HG03342 (cell line): ENCODE results near the gene SLPI.

Source experiments
- ATAC-seq: cut with Tn5 transposase; IDR thresholded peaks from one replicate; pipeline ENCODE4 v1.9.1; 2021; ENCODE audit warnings: mild to moderate bottlenecking, moderate library complexity; ENCODE audit not compliant: unreplicated experiment

The SLPI gene

DNA sequence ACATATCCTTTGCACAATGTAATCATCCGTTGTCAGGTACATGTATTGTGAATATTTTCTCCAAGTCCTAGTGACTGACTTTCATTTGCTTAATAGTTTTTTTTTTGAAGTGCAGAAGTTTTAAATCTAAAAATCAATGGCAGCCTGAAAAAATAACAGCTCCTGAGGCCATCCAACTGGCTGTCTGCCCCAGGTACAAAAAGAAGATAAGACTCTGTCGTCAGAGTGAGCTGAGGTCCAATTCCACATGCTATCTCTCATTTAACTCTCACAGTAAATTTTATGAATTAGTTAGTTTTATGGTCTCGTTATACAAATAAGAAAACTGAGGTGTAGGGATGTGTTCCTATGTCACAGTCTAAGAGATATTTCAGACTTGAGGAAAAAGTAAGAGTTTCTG lies 21.0 kb upstream of the SLPI start:
- ATAC-seq: no peak

DNA sequence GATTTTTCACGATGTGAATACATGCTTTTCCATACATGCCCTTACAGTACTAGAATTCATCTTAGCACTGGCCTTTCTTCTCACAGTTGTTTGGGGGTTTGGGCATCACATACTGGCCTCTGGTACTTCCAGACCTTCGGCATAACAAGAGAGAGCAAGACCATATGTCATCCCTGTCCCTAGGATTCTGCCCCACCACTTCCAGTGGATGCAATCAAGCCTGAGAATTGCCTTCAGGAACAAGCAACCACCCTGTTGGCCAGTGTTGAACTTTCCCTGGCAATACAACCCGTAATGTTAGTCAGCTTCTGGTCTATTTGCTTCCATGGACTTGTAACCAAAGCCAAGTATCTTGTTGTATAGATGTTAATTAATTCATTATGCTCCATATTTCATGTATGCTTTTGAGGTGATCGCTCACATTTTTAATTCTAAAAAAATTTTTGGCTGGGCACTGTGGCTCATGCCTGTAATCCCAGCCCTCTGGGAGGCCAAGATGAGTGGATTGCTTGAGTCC lies 15.4 kb upstream of the SLPI start:
- ATAC-seq: no peak

DNA sequence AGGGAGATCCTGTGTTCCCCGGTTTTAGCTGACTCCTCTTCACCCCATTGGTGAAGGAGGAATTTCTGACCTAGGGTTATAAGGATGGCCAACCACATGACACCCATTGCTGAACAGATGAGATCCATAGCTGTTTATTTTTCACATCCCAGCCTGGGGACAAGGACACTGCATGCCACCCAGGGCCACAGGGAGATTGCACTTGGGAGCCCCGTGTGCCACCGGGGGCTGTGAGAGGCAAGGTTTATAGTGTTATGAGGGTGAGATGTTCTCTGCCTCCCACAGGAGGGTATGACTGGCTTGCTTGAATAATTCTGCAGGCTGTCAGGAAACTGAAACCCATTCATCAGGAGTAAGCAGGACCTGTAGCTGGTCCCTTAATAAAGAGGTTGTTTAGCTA lies 14.7 kb upstream of the SLPI start:
- no peak for ATAC-seq

DNA sequence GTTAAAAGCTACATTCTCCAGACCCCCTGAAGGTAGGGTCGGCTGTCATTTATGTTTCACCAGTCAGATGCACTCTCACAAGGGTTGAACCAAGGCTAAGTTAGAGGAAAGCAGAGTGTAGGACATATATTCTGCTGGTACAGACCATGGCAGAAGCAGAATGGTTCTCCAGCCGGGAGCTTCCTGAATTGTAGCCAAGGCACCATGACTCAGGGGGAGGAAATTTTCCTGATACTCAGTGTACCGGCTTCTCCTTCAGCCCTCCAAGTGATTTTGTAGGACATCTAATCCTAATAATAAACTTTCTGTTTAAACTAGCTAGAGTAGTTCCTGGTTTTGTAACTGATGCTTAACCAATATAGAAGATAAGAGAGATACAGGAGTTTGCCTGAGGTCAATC lies 14.2 kb upstream of the SLPI start:
- ATAC-seq: no peak

DNA sequence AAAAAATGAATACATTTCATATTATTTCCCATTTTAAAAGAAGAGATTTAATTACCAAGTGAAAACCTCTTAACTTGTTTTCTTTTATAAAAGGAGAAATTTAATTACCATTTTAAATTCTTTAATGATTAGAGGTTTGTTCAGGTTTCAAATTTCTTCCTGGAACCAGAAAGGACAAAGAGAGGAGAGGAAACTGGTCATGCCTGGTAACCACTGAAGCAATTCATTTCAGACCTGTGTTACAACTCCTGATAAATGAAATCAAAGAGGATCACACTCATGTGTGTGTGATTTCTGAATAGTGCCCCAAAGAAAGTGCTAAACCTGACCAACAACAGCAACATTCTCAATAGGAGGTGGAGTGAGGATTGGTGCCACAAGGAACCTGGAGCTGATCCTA lies 12.6 kb upstream of the SLPI start:
- no peak for ATAC-seq

DNA sequence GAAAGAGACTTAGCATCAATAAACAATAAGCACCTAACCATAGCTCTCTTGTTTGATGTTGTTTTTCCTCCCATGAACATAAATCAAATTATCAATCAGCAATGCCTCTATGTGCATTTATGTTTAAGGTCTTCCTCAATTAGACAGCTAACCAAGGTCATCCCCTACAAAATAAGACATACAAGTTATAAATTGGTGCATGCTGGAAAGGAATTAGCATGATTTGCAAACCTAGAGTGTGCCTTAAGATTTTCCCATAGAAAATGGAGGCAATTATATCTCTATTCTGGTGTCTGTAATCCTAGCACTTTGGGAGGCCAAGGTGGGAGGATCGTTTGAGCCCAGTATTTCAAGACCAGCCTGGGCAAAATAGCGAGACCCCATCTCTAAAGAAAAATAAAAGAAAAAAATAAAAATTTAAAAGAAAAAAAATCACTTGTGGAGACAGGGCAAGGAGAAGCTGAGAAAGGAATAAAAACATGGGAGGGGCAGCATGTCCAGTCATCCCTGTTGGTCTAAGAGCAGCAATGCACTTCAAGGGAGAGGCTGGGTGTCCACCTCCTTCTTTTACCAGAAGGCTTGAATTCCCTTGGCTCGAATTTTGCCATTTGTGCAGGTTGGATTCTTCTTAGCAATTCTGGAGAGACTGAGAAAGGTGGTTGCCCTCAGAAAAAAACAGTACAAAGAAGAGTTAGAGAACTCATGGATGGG lies 9.3 kb upstream of the SLPI start:
- ATAC-seq: no peak

DNA sequence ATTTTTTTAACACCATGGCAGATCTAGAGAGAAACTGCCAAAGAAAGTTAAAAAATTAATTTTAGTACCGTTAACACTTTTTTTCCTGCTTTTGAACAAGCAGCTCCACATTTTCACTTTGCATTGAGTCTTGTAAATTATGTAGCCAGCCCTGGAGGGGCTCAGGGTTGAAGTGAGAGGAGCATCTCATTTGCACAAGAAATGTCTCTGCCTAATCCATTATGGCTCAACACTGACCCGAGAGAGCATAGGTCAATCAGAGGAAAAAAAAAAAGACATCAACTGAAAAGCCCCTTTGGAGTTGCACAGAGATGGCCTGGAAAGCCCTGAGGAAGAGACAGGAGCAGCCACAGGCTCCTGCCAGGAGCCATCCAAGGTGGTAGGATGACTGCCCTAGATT lies 4.3 kb upstream of the SLPI start:
- ATAC-seq: no peak

DNA sequence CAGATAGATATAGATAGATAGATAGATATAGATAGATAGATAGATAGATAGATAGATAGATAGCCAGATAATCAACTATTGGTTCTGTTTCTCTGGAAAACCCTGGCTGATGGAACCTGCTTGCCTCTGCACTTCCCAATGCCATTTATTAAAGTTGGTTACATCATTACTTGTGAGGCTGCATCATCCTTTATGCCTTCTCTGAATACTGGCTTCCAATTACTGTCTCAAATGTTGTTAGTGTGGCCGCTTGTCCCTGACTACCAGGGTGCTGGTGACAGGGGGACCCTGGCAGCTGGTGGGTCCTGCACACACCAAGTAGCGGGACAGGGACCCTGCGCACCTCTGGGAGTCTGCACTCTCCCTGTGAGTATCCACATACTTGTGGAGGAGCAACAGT lies 3.9 kb upstream of the SLPI start:
- no peak for ATAC-seq

DNA sequence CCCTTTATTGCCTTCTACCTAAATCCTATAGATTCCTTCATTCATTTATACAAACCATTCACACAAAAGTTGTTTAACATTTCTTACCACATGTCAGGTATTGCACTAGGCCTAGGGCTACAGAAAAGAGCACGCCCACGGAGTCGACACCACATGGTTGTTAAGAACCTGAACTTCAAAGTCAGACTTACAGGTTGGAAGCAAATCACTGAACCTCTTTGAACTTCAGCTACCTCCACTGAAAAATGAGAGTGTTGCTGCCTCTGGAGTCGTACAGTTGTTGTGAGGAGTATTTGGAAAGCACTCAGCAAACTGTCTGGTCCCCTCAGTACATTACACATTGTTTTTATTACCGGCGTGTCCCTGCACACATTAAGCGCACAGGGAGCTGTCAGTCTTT lies 3.3 kb upstream of the SLPI start:
- no peak for ATAC-seq

DNA sequence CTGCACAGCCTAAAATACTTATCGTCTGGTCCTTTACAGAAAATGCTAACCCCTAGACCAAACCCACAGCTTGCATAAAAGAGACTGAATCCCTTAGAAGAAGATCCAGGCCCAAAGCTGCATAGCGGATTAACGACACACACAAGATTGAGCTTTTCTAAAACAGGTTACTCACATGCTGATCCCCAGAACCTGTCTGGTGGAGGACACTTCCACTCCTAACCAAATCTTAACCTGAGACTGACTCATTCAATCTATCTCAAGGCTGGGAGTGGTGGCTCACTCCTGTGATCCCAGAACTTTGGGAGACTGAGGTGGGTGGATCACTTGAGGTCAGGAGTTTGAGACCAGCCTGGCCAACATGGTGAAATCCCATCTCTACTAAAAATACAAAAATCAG lies 2.8 kb upstream of the SLPI start:
- ATAC-seq: no peak

DNA sequence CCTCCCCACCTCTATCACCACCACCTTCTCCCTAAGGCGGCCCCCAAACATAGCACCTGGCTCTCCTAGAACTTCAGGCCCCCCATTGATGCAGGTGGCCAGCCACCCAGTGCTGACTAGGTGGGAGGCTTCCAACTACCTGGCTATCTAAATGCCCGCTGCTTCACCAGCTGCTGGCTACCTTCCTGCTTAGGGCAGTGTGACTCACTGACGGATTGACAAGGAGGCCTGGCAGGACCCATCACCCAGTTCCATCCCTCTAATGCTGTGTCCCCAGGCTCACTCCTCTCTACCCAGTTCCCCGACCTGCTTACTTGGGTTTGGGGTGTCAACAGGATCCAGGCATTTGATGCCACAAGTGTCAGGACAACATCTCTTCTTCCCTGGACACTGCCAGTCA lies 1.1 kb downstream of the SLPI start:
- no peak for ATAC-seq

DNA sequence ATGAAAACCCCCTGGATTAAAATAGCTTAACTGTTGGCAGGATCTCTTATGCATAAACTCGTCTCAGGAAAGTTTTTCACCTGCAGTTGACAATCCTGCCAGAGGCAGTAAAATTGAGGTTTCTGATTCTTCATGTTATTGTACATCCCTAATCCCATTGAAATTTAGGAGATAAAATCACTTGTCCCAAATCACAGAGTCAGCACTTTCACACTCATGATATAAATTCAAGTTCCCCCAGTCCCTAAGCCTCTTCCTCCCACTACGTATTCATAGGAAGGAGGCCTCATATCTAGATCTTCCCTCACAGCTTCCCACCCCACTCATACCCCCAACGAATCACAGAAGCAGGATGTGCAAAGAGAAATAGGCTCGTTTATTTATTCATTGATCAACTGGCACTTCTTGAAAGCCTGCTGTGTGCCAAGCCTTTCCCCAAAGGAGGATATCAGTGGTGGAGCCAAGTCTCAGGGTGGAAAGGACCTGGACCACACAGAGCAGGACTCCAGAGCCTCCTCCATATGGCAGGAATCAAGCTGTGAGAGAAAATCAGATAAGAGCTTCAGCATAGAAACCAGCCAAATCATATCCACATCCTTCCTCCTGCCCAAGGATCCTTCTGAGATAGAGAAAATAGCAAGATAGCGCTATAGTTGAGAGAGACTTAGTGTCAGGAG lies 2.3 kb downstream of the SLPI start:
- no peak for ATAC-seq

DNA sequence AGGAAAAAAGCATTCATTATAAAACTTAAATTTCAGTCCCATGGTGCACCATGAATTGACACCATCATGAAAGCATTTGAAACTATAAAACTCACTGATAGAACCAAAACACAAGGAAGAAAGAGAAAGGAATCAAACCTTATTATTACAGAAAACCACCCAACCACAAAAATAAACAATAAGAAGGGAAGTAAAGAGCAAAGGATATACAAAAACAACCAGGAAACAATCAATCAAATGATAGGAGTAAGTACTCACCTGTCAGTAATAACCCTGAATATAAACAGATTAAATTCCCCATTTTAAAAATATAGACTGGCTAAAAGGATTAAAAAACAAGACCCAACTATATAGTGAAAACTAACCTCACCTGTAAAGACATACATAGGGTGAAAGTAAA lies 5.8 kb downstream of the SLPI start:
- ATAC-seq: no peak

DNA sequence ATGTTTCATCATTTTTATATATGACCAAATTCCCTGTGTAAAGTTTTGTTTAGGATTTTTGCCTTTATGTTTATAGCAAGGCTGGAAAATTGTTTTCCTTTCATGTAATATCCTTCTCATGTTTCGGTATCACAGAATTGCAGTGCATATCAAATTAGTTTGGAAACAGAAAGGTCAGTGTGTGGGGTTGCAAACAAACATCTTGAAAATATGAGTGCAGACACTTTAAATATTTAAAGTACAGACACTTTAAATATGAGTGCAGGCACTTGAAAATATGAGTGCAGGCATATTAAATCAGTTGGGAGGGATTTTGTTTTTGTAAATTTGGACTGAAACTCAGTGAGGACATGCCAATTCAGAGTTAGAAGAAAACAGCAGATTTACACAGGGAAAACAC lies 6.5 kb downstream of the SLPI start:
- no peak for ATAC-seq

DNA sequence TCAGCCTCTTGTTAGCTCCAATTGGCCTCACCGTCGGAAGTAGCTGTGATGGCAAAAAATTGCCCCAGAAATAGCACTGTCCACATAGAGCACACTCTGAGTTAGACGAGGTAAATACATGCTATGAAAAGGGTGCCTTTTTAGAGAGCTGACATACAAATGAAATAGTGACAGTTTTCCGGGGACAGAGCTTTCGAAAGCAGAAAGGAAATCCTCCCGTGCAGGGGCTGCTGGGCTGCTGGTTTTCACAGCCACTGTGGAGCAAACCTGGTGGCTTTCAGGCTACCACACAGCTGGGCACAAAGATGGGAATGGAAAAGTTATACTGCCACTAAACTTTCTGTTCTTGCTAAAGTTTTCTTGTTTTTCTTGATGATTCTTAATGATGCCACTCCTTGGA lies 8.3 kb downstream of the SLPI start:
- no peak for ATAC-seq

DNA sequence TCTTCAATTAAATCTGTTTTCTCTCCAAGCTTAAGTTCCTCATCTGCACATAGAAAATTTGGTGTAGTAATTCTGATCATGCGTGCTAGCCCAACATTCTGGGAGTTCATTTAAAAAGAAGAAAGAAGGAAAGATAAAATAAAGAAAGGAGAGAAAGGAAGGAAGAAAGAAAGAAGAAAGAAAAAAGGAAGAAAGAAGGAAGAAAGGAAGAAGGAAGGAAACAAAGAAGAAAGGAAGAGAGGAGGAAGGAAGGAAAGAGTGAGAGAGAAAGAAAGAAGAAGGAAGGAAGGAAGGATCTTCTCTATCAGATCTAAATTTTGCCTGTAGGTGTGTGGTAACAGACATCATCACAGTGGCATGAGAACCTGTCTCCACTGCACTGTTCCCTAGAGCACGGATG lies 16.2 kb downstream of the SLPI start:
- no peak for ATAC-seq

DNA sequence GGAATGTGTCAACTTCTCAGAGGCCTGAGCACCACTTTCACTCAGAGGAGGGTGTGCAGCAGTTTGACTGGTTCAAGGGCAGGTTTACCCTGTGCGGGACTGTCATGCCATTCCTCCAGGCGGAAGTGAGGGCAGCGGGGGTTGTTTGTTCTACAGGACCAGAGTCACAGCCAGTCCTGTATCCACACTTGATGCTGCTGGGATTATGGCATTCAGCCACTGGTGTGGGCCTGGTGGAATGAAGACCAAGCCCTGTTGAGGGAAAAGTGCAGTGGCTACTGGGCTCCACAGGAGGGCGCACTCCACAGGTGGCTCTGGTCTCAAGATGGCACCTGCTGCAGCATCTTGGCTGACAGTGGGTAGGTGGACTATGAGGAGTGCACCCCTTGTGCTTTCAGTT lies 18.4 kb downstream of the SLPI start:
- no peak for ATAC-seq

DNA sequence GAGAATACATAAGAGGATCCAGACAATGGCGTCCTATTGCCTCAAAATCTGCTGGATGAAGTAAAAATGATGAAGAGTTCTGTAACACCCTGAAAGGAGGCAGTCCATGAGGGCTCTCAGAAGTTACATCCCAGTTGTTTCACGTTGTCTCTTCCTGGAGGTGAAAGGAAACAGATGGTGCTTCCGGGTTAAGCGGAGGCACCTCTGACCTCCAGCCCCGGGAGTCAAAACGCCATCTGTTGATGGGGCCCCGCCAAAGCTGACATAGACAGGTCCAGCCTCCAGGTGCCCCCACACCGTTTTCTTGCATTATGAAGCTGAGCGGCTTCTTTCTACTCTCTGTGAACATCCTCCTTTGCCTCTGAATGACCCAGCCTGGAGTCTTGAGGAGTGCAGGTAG lies 23.7 kb downstream of the SLPI start:
- no peak for ATAC-seq

DNA sequence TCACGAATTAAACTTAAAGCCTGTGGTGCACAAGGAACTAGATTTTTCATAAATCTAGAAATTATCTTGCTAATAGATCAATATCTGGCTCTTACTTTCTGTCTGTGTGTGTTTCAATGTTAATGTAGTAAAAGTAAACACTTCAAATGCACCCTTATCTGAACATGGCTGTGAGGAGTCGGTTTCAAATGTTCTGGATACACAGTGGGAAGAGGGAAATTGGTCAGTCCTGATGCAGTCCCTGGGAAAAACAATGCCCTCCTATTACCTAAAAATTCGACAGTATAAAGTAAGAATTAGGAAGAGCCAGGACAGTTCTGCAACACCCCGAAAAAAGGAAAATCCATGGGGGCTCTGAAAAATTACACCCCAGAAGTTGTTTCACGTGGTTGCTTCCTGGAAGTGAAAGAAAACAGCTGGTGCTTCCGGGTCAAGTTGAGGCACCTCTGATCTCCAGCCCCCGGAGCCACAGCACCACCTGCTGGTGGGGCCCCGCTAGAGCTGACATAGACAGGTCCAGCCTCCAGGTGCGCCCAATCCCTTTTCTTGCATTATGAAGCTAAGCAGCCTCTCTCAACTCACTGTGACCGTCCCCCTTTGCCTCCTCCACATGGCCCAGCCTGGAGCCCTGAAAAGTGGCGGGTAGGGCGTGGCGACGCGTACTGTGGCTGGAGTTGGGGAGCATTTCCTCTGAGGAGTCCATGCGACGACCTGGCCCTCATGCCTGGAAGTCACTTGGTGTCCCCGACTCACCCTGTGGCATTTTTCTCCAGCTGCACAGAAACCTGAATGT lies 24.9 kb downstream of the SLPI start:
- no peak for ATAC-seq

DNA sequence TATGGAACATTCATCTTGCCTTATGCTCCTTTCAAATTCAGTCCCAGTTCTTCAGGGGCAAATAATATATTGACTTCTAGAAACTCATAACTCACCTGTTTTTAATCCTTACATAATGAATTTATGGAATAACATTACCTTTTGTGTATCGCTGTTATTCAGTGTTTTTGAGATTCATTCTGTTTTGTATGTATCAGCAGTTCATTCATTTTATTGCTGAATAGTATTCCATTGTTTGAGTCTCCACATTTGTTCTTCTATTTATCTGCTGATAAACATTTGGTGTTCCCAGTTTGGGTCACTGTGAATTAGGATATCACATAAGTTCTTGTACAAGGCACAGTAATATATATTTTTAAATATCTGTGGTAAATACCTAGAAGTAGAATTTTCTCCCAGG lies 28.1 kb downstream of the SLPI start:
- no peak for ATAC-seq

DNA sequence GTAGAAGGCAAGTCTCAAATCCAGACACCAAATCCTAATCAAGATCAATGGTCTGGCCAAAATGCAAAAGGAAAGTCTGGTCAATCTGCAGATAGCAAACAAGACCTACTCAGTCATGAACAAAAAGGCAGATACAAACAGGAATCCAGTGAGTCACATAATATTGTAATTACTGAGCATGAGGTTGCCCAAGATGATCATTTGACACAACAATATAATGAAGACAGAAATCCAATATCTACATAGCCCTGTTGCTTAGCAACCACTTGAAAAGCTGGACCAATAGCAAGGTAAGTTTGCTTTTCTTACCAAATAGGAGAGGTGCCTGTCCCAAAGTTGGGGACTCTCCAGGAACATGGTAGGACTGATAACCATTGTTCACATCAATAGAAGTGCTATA lies 31.2 kb downstream of the SLPI start:
- no peak for ATAC-seq

DNA sequence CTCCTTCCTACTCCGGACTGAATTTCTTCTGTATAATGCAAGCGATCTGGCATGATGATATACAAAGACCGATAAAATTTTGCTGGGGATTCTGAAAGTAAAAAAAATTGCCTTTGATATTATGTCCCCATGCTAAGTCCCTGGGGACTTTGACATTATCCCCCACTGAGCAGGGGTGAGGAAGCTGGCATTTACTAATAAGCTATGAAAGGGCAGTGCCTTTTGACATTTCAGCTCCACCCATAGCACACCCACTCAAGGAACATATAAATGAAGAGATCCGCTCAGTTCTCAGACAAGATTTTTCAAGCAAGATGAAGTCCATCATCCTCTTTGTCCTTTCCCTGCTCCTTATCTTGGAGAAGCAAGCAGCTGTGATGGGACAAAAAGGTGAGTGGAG lies 33.3 kb downstream of the SLPI start, which contains the start of gene SEMG2:
Gene SEMG2, plus strand, starts transcription at position 298 of the 400 bp plus-strand sequence. Its CDS starts 17 bp downstream, at position 315.
- no peak for ATAC-seq
